Inferior parietal cortex (tissue), 1 donor: ENCODE results near the gene ZNF264.
A peak's percentile ranks its signal among the peaks of the same experiment; 100 is the strongest.
"Not testable (repeated sequence)": the region's sequence is repeated elsewhere in the genome, so short reads cannot be mapped to it uniquely, and the experiment has no call there.

Experiments
- DNase-seq: peaks from one replicate; pipeline ENCODE4 v3.0.0-alpha.2; 2016; ENCODE audit errors: extremely low spot score

ZNF264 gene

DNA sequence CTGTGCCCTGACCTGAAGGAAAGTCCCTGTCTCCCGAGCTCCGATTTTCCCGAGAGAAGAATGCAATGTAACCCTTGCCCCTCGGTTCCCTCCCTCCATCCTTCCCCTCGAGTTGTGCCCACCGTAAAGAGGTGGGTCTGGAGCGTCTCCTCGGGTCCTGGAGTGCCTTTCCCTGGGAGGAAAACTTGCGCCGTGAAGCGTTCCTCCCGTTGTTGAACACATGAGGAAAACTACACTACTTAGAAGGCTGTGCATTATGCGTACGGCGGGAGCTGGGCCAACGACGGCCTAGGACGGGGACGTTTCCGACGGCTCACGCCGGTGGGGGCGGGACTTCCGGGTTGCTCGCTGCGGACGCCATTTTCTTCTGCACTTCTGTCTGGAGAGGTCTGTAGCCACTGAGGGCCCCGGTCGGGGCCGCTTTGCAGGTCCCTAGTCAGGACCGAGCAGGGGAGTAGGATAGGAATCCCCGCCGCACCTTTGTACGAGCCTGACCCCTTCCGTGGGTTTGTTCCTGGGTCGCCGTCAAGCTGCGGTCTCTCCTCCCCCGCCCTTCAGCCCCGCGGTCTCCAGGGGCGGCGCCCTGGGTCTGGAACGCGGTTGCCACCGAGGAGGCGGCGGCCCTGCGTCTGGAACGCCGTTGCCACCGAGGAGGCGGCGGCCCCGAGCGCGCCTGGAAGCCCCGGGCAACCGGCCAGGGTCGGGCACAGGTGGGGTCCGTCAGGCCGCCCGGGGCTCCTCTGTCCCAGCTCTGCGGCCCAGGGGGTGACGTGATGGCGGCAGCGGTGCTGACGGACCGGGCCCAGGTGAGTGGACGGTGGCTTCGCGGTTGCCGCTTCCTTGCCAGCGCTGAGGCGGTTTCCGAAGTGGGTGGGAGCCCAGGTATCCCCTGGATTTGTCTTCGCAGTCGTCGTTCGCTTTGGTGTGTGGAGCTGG is at the start of gene ZNF264:
Gene ZNF264 (plus strand): TSS at position 360 of the 936 bp plus-strand sequence. CDS start 414 bp downstream, at position 774.
- DNase-seq = peak; percentile 88

DNA sequence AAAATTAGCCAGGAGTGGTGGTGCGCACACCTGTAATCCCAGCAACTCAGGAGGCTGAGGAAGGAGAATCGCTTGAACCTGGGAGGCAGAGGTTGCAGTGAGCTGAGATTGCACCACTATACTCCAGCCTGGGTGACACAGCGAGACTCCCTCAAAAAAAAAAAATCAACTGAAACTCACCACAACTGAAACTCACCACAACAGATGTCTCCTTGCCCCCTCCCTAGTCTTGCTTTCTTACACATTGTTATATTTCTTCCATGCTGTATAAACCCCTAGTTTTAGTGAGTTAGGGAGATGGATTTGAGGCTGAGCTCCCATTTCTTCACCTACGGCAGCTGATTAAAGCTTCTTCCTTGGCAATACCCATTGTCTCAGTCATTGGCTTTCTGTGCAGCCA is 49.6 kb upstream of the ZNF264 start:
- no peak for DNase-seq

DNA sequence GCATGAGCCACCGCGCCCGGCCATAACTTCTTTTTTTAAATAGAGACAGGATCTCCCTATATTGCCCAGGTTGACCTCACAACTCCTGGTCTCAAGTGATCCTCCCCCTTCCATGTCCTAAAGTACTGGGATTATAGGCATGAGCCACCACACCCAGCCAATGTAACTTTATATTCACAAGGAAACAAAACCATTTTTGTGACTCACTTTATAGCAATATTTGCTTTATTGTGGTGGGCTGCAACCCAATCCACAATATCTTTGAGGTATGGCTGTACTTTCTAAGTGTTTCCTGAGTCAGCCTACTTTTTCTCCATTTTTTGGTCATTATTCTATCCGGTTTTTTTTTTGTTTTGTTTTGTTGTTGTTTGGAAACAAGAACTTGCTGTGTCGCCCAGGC is 38.4 kb upstream of the ZNF264 start:
- DNase-seq = no peak

DNA sequence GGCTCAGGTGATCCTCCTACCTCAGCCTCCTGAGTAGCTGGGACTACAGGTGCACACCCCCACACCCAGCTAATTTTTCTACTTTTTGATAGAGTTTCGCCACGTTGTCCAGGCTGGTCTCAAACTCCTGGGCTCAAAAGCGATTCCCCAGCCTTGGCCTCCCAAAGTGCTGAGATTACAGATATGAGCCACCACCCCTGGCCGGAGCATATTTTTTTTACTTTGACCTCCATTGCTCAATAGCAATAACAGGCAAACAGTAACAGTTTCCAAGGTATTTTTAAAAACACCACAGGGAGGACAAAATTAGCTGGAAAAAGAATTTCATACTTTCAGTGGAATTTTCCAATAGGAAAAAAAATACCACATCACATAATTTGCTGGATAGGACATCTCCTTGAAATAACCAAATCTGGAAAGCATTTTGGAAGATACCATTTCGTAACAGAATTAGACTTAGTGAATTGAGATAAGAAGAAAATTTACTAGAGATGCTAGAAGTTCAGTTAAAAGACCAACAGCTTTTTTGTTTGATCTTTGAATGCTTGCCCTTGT is 29.2 kb upstream of the ZNF264 start:
- no peak for DNase-seq

DNA sequence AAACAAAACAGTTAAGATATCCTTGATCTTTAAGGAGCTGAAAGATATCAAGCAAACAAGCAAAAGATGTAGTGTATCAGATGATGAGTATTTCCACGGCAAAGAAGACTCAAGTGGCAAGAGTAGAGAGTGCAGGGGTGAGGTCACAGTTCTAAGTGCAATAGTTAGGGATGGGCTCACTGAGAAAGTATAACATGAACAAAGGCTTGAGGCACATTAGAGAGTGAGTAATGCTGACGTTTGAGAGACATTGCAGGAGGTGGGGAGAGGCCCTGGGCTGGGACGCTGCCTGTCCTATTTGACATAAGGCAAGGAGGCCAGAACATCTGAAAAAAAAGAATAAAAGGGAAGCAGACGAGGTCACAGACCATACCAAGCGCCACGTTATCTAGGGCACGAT is 25.5 kb upstream of the ZNF264 start:
- no peak for DNase-seq

DNA sequence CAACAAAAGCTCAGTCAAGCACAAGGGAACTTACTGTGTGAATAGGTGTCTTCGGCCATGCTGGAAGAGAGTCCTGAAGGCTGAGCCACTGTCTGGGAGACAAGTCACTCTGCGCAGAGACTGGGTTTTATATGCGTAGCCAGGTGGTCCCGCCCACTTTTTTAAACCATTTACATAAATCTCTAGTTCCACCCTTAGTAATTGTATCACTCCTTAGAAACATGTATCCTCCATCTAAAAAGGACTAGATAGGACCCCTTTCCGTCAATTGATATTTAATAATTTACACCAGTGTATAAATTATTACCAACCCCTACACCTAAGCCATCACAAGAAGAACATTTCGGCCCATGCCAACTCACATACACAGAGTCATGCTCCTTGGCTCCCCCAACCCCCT is 23.9 kb upstream of the ZNF264 start, which contains the start of gene DUXA:
Gene DUXA (minus strand): TSS at position 101 of the 400 bp plus-strand sequence. CDS start 42 bp downstream, at position 59.
- DNase-seq = no peak

DNA sequence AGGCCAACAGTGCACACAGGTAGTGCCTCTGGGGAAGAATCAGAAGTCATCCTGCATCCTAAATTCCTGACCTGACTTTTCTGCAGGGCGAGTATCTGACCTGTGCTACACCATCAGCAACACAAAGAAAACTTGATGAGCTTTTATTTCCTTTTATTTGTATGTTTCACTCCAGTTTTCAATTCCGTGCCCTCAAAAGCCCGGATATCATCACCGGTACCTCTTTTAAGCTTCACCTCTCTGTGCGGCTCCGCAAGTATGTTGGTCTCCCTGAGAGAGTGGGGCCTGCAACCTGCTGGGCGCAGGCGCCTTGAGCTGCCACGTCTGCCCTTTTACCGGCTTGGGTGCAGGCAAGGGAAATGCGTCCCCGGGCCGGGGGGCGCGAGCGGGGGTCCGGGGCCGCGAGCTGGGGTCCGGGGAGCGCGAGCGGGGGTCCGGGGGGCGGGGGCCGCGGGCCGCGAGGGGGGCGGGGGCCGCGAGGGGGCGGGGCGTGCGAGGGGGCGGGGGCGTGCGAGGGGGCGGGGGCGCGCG is 19.7 kb upstream of the ZNF264 start:
- peak; percentile 36 for DNase-seq

DNA sequence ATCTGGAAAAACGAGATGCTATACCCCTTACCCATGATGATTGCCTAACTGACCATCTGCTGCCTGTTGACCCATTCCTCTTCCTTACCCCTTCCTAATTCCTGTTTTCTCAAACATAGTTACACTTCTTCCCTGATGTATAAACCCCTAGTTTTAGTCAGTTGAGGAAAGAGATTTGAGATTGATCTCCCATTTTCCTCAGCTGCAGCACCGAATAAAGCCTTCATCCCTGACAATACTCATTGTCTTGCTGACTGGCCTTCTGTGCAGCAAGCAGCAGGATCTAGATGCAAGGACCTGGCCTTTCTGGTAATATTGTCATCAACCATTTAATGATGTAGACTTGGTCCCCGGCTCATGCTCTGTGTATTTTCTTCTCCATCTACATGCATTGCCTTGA is 999 bp upstream of the ZNF264 start:
- DNase-seq = no peak

DNA sequence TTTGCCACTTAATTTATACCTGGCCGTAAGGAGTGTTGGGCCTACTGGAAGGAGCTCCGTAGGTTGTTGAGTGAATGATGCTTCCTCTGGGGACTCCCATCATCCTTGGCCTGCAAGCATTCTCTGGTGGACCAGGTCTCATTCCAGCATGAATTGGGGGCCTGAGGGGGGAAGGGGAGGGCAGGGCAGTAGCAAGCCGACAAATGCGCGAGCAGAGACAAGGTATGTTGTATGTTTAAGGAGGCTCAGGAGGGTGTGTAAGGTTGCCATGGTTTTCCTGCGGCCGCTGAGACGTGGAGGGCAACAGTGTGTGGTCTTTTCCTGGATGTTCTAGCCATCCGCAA is 749 bp downstream of the ZNF264 start:
- DNase-seq = no peak

DNA sequence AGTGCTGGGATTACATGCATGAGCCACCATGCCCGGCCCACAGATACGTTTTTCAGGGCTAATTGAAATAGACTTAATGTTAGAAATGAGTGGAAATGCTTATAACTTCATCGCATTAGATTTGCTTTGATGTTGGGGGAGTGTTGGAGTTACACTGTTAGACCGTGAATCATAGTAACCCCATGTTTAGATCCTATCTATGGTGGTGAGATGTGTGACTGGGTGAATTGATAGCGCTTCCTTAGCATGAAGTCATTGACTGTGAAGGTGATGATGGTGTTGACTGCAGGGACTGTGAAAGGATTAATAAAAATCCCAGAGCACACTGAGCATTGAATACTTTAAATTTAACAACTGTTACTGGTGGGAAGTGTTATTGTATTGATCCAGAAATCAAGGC is 1.7 kb downstream of the ZNF264 start:
- no peak for DNase-seq

DNA sequence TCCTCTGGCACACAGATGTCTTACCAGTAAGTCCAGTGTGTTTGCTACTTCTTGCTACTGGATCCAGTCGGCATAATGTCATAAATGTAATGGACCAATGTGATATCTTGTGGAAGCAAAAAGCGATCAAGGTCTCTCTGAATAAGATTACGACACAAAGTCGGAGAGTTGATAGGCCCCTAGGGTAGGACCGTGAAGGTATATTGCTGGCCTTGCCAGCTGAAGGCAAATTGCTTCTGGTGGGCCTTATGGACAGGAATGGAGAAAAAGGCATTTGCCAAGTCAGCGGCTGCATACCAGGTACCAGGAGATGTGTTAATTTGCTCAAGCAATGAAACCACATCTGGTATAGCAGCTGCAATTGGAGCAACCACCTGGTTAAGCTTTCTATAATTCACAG is 6.6 kb downstream of the ZNF264 start:
- DNase-seq = not testable (repeated sequence)

DNA sequence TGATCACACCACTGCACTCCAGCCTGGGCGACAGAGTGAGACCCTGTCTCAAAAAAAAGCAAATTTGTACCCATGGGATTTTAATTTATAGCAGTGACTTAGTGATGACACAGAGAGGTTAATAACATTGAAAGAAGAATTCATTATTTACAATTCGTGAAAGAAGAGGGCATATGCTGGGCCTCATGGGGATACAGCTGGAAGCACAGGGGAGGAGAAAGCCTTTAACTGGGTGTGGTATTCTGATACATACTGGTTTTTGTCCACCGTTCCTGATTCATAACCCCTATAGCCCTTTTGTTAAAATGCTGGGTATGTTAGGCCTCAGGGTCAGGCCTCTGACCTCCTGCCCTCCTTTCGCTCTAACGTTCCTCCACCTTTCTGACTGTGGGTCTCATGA is 10.9 kb downstream of the ZNF264 start:
- no peak for DNase-seq

DNA sequence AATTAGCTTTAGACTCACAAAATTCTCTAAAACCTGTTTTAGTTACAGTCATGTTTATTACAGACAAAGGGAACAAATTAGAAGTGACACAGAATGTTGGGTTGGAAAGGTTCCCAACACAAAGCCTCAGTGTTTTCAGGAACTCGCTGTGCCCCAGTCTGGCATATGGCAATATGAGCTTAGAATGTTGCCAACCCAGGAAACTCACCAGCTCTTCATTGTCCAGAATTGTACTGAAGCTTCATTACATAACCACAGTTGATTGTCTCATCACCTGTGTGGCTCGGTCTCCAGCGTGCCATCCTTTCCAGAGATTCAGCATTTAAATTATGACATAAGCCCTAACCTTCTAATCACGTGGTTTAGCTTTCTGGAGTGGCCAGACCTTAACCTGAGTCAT is 19.1 kb downstream of the ZNF264 start:
- DNase-seq = peak; percentile 31

DNA sequence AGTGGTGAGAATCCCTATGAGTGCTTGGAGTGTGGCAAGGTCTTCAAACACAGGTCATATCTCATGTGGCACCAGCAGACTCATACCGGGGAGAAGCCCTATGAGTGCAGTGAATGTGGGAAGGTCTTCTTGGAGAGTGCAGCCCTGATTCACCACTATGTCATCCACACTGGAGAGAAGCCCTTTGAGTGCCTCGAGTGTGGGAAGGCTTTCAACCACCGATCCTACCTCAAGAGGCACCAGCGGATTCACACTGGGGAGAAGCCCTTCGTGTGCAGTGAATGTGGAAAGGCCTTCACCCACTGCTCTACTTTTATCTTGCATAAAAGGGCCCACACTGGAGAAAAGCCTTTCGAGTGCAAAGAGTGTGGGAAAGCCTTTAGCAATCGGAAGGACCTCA is 20.8 kb downstream of the ZNF264 start:
- no peak for DNase-seq

DNA sequence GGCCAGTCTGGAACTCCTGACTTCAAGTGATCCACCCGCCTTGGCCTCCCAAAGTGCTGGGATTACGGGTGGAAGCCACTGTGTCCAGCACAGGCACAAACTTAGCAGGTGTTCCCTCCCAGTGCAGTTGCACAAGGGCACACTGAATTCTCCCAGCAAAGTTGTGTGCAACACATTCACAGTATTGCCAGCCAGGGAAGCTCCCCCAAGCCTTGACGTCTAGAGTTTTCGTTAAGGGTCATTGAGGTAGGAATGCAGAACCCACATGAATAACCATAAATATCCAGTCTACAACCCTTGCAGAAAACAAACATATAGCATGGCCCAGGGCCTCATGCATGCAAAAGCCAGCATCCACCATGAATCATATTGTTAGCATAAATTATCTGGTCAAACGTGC is 36.2 kb downstream of the ZNF264 start:
- DNase-seq = no peak

DNA sequence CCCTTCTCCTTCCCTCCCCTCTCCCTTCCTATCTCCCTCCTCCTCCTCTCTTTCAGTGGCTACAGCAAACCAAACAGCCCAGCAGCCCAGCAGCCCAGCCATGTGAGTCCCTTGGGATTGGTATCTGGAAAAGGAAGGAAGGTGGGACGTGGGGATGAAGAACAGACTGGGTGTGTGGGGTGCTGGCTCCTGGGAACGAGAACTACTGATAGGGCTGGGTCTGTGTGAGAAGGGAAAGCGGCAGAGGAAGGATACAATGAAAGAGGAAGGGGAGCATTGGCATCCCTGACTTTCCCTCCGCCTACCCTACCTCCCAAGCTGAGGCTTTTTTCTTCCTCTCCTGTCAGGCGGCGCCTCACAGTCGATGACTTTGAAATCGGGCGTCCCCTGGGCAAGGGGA is 40.4 kb downstream of the ZNF264 start:
- no peak for DNase-seq

DNA sequence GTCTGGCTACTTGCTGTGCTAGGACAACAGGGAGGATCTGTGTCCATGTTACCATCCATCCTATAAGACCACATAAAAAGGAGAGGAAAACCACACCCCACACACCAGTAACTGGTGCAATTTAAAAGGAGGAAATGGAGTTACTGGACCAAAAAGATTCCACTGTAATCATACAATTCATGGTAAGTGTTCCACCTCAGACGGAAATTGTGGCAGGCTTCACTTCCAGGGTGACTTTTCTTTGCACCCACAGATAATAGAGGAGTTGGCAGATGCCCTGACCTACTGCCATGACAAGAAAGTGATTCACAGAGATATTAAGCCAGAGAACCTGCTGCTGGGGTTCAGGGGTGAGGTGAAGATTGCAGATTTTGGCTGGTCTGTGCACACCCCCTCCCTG is 41.9 kb downstream of the ZNF264 start:
- DNase-seq = no peak

DNA sequence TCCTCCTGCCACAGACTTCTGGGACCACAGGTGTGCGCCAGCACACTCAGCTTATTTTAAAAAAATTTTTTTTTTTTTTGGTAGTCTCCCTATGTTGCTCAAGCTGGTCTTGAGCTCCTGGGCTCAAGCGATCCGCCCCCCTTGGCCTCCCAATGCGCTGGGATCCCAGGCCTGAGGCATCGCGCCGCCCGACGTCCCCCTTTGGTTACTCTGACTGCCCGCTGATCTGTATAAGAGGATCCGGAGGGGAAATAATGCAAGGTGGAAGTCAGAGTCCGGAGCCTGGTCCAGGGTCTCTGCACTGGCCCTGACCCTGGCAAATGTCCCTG is 48.6 kb downstream of the ZNF264 start:
- DNase-seq = no peak

DNA sequence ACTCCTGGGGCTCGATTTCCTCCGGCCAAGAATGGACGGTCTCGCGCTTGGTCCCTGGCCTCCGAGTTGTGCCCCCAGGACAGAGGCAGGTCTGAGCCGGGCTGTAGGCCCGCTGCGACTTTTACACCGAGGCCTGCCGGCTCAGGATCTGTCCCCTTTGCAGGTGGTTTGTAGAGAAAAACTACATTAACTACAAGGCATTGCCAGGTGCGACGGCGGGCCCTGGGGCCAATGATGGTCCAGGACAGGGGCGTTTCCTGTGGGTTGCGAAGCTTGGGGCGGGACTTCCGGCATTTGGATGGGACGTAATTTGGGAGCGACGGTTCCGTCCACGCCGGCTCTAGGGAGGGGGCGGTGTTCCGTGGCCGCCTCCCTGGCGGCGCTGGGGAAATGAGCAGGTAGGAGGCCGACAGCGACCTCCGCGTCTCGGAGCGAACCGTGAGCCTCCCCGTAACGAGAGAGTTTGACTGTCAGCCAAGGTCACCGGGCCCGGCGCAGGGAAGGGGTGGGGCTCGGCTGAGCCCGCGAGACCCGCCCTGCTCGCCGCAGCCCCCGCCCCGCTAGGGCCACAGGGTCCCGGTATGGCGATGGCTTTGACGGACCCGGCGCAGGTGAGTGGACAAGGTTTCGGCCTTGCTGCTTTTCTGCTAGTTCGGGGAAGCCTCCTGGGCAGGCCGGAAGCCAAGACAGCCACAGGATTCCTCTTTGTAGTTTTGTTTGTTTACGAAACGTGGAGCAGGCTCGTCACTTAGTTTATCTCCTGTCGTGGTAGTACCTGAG is 49.2 kb downstream of the ZNF264 start, which contains the start of gene ZNF805:
Gene ZNF805 (plus strand): TSS at position 322 of the 780 bp plus-strand sequence. CDS start 260 bp downstream, at position 582.
- DNase-seq = peak; percentile 94

DNA sequence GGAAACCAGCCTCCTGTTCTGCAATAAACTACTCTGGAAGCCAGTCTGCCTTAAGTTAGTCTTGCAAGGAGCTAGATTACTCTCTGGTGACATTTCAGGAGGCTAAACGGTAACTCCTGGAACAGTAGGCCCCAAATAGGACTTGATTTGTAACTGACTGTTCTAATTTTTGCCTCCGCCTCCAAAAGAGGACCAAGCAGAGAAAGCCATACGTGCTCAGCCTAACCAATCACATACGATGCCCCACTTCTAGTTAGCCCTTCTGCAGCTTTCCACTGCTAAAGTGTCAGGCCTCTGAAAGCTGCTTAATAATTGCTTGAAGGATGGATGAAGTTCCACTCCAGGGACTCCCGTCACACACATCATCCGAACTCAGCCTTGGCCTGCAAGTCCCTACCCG is 49.9 kb downstream of the ZNF264 start:
- DNase-seq = peak; percentile 13

DNA sequence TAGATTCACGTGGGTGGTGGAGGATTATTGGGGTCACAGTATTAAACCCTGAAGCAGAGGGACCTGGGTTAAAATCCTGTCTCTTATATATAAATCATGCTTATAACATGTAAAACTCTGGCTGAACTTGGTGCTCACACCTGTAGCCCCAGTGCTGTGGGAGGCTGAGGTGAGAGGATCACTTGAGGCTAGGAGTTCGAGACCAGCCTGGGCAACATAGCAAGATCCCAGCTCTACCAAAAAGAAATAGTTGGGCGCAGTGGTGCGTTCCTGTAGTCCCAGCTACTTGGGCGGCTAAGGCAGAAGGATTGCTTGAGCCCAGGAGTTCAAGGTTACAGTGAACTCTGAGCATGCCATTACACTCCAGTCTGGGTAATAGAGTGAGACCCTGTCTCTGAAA is 51.5 kb downstream of the ZNF264 start:
- DNase-seq = no peak

DNA sequence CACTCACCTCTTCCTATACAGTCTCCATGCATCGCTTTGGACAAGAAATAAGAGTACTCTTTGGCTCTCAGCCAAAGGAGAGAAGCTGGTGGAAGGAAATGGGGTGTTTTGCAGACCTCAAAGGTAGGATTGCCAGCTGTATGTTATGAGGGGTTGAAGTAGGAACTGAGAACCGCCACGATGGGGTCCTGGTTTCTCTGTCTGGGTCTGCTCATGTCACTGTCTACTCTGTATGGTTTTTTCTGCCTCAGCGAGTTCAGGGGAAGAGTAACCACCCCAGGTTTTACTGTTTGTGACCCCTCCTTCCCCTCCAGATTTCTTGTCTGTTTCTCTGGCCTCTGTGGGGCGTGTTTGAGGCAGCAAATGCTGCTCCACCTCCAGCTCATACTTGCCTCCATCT is 53.2 kb downstream of the ZNF264 start:
- DNase-seq = no peak
